ENCODE data around the gene PEX5L.
"Not testable (repeated sequence)": the region's sequence is repeated elsewhere in the genome, so short reads cannot be mapped to it uniquely, and the experiment has no call there.

Gene PEX5L

DNA sequence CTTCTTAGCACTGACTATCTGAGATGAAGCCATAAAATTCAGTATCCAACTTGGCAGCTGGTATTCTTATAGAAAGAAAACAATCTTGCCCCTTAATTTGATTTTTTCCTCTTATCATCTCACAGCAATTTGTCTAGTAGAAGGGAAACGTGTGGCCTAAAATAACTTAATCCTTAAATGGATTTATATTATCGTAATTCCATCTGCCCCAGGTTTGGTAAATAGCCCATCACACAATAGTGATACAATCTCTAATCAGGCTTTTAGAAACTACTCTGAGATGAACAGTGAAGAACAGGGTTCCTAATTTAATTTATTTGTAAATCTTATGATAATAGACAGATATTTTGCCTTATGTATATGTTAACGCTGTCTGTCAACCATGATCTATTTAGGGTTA lies 24.8 kb downstream of the PEX5L start:
- DNase-seq (ENCODE audit: low read depth, low spot score) = no peak

DNA sequence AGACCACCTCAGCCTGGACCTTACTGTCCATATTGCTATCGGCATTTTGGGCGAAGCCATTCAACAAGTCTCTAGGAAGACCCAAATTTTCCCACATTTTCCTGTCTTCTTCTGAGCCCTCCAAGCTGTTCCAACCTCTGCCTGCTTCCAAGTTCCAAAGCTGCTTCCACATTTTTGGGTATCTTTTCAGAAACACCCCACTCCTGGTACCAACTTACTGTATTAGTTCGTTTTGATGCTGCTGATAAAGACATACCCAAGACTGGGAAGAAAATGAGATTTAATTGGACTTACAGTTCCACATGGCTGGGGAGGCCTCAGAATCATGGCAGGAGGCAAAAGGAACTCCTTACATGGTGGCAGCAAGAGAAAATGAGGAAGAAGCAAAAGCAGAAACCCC lies 28.4 kb downstream of the PEX5L start:
- DNase-seq (ENCODE audit: low read depth, low spot score) = not testable (repeated sequence)

DNA sequence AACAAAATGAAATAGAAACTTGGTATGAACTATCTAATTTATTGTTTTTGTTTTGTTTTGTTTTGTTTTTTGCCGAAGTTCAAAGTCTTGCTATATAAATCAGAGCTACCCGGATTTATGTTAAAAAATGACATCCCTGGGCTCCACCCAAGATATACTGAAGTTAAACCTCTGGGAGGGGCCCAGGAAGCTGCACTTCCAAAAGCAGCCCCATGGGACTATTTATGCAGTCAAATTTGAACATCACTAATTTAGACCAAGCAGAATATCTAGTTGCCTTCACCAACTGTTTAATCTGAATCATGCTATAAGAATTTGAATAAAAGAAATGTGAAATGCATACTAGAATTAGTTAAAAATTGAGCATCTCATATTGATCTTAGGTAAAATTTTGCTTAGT lies 32.2 kb downstream of the PEX5L start:
- DNase-seq (ENCODE audit: low read depth, low spot score) = no peak

DNA sequence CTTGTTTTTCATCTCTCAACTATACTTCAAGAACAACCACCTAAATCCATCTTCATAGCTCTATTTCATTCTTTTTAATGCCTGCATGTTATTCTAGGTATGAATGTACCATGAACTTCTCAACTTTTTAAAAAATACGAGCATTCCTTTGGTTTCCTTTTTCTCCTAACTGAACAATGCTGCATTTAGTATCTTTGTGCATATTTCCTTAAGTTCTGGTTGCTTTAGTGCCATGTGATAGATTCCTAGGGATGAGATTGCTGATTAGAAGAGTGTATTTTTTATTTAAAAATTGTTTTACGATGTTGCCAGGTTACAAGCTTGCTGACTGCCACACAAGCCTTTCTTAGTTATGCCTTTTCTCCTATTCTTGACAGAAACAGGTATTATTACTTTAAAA lies 34.7 kb downstream of the PEX5L start:
- DNase-seq (ENCODE audit: low read depth, low spot score) = no peak

DNA sequence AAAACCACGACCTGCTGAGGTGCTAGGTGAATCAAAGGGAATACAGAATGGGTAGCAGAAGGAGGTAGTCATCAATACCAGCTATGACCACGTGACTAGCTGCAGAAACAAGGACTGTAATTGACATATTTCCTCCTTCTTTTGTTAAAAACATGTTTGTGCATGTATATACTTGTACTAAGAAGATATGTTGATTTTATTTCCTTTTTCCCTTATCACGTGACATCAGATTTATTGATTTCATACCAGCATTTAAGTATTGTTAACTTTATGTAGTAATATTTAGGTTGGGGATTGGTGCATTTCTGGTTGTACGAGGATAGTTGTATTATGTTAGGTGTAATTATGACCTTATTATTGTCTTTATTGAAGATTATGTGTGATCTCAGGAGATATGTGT lies 36.2 kb downstream of the PEX5L start:
- no peak for DNase-seq (ENCODE audit: low read depth, low spot score)

DNA sequence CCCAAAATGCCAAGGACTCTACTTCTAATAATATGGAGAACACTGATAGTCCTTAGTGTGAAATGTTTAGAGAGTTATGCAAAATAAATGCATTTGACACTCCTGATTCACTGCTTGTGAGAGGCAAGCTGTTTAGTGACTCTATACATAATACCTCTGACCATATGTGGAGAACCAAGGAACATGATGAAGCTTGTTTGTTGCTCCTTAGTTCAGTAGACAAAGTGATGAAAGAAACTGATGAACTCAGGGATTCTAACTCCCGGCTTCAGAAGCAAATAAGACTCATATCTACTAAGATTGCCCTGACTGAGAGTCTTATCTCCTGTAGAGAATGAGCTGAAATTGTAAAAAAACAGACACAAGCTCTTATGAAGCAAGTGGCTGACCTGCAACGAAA lies 41.3 kb downstream of the PEX5L start:
- DNase-seq (ENCODE audit: low read depth, low spot score) = no peak

DNA sequence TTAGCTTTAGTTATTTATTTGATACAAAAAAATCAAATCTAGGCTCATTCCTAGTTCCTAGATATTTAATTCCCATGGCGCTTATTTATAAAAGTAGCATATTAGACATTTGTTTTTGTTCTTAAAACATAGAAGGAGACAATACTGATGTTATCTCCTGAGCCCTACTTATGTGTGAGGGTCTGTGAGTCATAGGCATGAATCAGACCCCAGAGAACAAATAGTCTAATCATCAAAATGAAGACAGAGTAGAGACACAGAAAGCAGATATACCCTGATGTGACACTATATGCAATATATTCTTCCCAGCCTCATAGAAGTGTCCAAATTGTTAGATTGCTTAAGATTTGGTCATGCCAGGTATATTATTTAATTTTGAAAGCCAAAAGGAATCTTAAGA lies 44.9 kb downstream of the PEX5L start:
- no peak for DNase-seq (ENCODE audit: low read depth, low spot score)

DNA sequence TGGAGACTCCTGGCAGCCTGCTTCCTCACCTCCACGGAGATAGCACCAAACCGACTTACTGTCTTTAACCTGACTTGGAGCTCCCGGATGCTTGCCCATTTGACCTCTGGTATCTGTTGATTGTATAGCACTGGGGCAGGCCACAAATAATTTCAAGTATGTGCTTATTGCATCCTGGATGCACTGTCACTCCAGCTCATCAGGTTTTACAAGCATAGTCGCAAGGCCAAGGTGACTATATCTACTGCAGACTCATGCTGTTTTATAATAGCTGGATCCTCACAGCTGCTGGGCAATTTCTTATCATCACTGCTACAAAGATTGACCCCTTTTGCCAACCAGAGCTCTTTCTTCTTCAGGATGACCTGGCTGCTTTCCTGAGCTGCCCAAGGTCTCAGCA lies 45.6 kb downstream of the PEX5L start:
- DNase-seq (ENCODE audit: low read depth, low spot score) = no peak

DNA sequence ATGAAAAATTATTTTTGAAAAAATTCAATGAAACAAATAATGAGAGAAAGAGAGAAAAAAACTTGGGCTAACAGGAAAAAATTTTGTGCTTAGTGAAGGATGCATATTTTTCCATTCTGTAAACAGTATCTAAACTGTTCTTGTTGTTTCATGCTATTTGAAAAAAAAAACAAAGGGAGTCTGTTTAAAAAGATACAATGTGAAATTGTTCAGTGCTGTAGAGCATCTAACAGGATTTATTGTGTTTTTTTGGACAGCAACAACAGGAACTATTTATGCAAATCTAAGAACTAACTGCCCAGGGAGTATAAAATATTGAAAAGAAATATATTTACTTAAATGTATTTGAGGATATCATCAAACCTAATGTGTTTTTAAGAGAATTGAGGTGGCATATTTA lies 55.1 kb downstream of the PEX5L start:
- no peak for DNase-seq (ENCODE audit: low read depth, low spot score)

DNA sequence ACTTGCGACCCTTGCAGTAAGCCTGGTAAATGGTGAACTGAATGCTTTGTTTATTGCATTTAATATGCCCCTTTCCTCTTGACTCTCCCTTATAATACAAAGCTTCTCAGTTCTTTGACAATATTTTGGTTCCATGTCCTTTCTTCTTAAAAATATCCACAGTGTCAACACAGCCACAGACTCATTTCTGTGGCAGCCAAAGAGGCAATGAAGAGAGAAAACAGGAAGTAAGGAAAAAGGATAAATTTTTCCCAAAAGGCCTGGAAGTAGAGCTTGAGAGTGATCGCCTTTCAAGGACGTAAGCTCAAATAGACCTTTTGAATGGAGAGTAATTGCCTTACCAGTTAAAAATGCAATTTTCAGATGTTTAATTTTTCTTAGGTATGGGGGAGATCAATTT lies 59.4 kb downstream of the PEX5L start:
- no peak for DNase-seq (ENCODE audit: low read depth, low spot score)

DNA sequence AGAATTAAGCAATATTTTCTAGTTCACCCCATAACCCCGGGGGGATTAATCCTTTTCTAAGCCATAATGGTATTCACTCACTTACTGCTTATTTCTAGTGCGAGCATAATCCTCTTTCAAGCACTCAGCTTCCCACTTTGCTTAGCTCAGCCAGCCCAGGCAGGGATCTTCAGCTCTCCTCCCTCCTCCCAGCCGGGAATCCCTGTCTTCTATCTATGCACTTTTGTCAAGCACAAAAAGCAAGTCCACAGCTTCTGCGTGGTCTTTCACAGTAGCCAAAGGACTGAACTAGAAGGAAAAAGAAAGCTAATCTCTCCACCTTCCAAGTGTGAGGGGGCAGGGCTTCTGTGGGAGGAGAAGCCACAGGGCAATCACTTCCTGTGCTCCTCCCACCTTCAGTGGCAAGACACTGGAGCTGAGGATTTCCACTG lies 62.8 kb downstream of the PEX5L start:
- DNase-seq (ENCODE audit: low read depth, low spot score) = peak; percentile 16

DNA sequence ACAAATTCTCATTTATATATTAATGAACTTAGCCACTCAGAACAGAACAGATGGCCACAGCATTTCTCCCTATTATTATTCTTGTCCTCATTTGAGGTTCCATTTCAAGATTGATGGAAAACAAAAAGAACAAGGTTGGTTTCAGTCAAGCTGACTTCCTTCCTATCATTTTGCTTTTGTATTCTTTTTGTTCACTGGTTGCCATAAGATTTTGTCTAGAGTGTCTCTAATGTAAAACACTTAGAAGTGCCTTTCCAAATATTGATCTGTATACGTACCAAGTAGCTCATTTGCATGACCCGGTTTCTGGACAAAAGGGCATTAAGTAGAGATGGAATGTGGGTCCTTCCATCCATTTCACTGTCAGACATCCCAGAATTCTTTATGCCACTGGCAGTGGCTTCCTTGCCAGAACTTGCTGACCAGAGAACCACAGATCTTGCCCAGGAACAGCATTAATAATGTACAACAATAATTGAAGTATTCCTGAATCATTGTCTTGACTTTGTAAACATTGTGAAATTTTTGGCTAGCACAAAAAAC lies 63.8 kb downstream of the PEX5L start:
- no peak for DNase-seq (ENCODE audit: low read depth, low spot score)

DNA sequence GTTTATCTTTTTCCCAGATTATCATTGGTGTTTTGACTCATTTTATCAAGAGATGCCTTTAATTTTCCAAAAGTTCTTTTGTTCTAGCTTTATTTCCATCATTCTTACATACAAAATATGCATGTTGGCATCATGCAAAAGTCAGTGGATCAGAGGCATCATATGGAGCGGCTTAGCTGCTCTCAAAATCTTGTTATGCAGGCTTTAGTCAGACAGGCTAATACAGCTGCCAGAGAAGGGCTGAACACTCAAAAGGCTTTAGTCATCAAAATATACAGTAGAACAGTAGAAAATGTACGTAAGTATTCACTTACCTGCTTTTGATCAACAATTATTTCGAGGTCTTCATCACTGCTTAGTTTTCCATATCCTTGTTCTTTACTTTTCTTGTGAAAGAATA lies 65.5 kb downstream of the PEX5L start:
- DNase-seq (ENCODE audit: low read depth, low spot score) = no peak

DNA sequence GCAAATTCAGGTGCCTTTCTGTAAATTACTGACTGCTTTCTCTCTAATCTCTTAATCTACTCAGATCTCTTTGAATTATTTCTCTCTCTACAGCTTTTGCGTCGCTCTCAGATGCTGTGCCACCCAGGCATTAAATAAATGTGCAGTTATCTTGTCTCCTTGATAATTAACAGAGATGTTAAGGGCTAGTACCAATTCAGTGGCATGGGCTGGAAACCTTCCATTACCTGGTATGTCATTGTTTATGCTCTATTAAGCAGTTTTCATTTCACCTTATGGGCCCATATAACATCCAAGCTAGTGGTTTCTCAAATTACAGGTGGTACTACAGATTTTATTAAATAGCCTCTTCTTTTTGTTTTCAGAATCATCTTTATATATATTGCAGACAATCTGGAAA lies 66.0 kb downstream of the PEX5L start:
- DNase-seq (ENCODE audit: low read depth, low spot score) = no peak

DNA sequence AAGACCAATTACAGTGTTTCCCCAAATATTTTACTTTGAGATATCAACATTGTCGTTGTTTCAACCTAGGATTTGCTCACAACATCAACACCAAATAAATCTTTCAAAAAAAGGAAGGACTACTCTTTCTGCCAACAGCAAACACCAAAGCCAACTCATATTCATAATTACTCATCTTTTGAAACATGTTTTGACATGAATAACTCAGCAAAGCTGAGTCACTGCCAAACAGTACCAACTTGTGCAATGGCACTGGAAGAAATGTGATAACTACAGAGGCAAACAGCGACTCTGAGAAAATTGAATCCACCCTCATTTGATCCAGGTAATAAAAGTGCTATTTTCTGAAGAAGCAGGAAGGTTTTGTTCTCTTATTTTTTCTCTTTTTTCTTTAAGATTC lies 67.2 kb downstream of the PEX5L start:
- no peak for DNase-seq (ENCODE audit: low read depth, low spot score)

DNA sequence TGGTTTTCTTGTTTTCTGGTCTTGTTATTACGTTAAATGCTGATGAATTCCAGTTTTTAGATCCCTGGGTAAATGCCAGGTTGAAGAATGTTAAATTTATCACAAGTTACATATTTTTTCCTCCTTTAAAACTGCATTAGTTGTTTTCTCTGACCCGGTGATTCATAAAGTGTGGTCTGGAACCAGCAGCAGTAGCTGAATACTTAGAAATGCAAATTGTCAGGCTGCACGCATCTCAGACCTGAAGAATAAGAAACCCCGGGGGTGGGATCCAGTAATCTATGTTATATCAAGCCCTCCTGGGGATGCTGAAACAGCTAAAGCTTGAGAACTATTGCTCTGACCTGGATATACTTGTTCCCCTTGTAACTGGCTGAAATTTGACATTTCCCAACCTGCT lies 69.1 kb downstream of the PEX5L start:
- DNase-seq (ENCODE audit: low read depth, low spot score) = no peak

DNA sequence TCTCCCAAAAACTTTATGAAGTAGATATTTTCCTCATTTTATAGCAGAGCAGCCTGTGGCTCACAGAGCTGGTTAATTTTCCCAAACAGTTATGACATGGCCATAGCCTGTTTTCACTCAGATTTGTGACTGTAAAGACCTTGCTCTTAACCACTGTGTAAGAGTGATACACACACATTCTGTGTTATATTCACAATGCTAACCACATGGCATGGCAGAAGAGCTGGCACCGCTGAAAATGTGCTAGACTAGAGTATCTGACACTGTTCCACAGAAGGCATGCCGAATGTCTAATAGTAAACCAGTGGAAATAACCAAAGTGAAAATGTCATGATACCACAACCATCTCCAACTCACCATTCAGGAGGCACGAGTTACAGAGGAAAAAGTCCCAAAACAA lies 71.8 kb downstream of the PEX5L start:
- no peak for DNase-seq (ENCODE audit: low read depth, low spot score)

DNA sequence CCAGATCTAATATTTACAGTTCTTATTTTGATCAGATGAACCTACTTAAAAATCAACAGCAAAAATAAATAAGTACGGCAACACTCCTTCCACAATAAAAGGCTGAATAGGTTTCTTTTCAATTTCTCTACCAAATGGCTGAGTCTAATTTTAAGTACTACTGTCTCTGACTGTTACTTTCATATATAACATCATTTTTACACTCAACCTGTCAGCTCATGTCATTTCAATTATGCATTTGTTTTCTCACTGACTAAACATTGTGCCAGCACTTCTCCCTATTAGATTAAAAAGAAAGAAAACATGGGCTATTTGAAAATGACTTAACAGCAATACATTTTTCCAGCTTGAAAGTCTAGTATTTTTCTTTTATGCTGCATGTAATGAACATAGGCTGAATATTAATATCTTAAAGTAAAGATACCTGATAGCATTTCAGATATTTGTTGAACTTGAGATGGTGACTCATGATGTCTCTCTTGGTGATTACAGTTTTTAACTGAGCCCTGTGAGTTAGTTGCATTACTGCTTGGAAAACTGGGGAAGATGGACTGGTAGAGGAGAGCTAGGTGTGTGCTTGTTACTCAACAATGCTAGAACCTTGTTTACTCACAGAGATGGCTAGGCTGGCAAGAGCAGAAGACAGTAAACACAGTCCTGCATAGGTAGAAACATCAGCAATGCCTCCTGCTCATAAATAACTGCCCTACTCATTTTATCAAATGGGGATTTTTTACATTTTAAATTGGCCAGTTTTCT lies 73.9 kb downstream of the PEX5L start:
- DNase-seq (ENCODE audit: low read depth, low spot score) = no peak

DNA sequence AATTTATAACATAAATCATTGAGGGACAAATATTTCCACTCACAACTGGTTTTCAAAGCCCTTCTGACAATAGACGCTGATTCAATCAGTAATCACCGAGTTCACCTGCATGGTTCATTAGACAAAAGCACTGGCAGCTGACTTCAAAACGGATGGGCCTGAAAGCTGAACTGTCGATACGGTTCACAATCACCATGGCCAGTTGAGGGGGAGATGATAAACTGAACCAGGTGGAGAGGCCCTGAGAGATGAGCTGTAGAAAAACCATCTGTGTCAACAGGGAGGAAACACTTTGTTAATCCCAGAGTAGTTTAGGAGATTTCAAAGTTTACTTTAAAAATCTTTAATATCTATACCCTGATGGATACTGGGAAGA lies 75.0 kb downstream of the PEX5L start:
- DNase-seq (ENCODE audit: low read depth, low spot score) = no peak

DNA sequence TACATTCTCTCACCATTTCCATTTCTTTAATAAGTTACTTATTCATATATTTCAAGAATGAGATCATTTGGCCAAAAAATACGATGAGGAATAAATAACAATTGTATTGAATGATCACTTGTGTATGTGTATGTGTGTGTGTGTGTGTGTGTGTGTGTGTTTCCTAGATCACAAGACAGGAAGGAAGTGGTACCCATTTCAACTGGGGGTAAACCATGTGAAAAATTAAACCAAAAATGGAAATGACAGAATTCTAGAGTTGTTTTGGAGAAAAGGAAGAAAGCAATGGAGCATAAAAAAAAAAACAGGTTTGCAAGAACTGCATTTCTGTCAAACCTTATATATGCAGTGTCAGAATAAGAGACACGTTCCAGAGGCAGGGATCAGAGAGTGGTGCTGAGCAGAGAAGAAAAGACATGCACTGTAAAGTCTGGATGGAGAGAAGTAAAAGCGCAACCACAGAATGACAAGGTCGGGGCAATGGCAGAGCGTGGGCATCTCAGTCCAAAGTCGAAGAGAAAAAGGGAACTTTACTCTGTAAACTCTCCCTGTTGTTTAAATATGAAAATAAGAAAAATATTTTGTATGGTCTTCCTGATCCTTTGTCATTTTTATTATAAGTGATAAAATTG lies 75.5 kb downstream of the PEX5L start:
- no peak for DNase-seq (ENCODE audit: low read depth, low spot score)

DNA sequence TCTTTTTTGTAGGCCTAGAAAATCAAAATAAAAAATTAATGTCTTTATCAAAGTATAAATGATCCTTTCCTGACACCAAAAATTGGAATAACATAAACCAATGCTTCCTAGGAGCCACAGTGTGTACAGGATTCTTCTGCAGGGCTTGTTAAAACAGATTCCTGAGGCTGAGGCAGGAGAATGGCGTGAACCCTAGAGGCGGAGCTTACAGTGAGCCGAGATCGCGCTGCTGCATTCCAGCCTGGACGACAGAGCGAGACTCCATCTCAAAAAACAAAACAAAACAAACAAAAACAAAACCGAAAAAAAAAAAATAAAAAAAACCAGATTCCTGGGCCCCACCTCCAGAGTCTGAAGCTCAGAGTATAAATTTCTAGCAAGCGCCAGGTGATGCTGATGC lies 78.0 kb downstream of the PEX5L start:
- peak; percentile 27 for DNase-seq (ENCODE audit: low read depth, low spot score)

DNA sequence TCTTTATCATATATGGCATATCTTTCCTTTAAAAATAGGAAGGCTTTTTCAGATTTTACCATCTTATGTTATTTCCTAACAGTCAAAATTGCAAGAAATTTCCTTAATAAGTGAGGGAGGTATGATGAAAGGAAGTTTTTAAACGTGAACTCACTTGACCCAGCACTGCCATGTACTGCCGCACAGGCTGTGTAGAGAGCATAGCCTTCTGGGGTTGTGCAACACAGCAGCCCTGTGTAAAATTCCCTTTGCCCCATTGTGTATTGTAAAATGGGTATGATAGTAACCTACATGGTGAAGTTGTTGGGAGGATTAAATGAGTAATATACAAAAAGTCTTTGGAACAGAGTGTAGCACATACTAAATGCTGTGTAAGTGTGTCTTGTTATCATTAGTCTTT lies 78.6 kb downstream of the PEX5L start:
- DNase-seq (ENCODE audit: low read depth, low spot score) = no peak

DNA sequence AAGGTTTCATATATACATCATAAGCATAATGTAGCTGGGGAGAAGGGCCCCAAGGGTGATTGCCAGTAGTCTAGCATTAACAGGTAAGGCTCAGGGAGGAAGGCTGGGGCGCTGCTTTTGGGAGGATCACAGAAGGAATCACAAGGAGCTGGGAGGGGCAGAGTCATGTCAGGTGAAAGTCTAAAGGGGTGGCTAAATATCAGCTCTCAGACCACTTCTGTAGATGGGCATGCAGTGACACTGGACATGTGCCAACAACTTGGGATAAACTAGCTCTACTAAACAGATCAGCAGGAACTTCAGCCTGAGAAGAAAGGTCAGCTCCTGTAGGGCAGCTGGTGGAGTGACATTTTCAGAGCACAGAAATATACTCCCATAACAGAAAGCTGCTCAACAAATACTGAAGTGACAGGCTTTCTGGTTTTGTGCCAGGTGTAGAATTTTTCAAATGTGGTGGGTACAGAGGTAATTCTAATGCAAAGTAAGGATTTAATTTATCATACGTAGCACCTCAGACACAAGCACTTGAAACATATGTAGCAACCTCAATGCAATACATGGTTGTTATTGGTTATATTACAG lies 79.4 kb downstream of the PEX5L start:
- DNase-seq (ENCODE audit: low read depth, low spot score) = no peak

All from ELF-1 (cell line).